HepG2 (cell line): ENCODE measurements around the gene U2AF2. TPM values are rescaled to one million over a fixed set of nuclear protein-coding genes. Genes with fewer than 3 reads are reported as not detected.
A peak's percentile ranks its signal among the peaks of the same experiment; 100 is the strongest.

Experiments
- ATF5 ChIP-seq: sonication (generic); formaldehyde crosslinking; IDR thresholded peaks from 2 replicates; pipeline ENCODE4 v1.4.0; 2020; ENCODE audit warnings: mild to moderate bottlenecking, low read depth, missing genetic modification reagents
- CBX1 ChIP-seq: IDR thresholded peaks from one replicate; pipeline ENCODE4 v1.6.1; 2016; ENCODE audit warnings: antibody characterized with exemption, low read depth
- DPF2 ChIP-seq: sonication (generic); formaldehyde crosslinking; IDR thresholded peaks from 2 replicates; pipeline ENCODE4 v1.4.0; 2020; ENCODE audit warnings: mild to moderate bottlenecking, low read depth, missing genetic modification reagents, borderline replicate concordance
- EHMT2 ChIP-seq: fragments of 200-600 bp; sonication (generic); IDR thresholded peaks from 2 replicates; pipeline ENCODE4 v1.7.0; 2017; ENCODE audit warnings: antibody characterized with exemption, low read depth, low read length, borderline replicate concordance
- HOXD1 ChIP-seq: sonication (generic); formaldehyde crosslinking; IDR thresholded peaks from 2 replicates; pipeline ENCODE4 v1.5.0; 2020; ENCODE audit warnings: missing genetic modification reagents
- IRF2 ChIP-seq: IDR thresholded peaks from 2 replicates; pipeline ENCODE4 v1.6.1; 2018; ENCODE audit warnings: missing genetic modification reagents, missing compliant biosample characterization
- MIER3 ChIP-seq: IDR thresholded peaks from 2 replicates; pipeline ENCODE4 v1.6.1; 2016; ENCODE audit warnings: missing compliant biosample characterization, borderline replicate concordance
- MNT ChIP-seq: fragments of 450-650 bp; IDR thresholded peaks from 2 replicates; pipeline ENCODE4 v1.6.1; 2016
- NFE2L2 ChIP-seq: fragments of 150-350 bp; IDR thresholded peaks from 2 replicates; pipeline ENCODE4 v1.6.1; 2014; ENCODE audit warnings: low read length
- RCOR2 ChIP-seq: IDR thresholded peaks from 2 replicates; pipeline ENCODE4 v1.6.1; 2016; ENCODE audit warnings: missing biosample characterization, missing genetic modification reagents
- TFDP2 ChIP-seq: sonication (generic); formaldehyde crosslinking; IDR thresholded peaks from 2 replicates; pipeline ENCODE4 v1.4.0; 2020; ENCODE audit warnings: missing genetic modification reagents
- TIGD3 ChIP-seq: sonication (generic); formaldehyde crosslinking; IDR thresholded peaks from 2 replicates; pipeline ENCODE4 v1.5.1; 2020; ENCODE audit warnings: mild to moderate bottlenecking, missing genetic modification reagents, borderline replicate concordance
- ZEB1 ChIP-seq: IDR thresholded peaks from 2 replicates; pipeline ENCODE4 v1.6.1; 2012; ENCODE audit warnings: mild to moderate bottlenecking, low read depth, inconsistent platforms; ENCODE audit not compliant: insufficient replicate concordance
- ZFP1 ChIP-seq: IDR thresholded peaks from 2 replicates; pipeline ENCODE4 v1.6.1; 2016
- ZNF12 ChIP-seq: sonication (generic); formaldehyde crosslinking; IDR thresholded peaks from 2 replicates; pipeline ENCODE4 v1.5.0; 2020; ENCODE audit warnings: missing genetic modification reagents
- ZNF136 ChIP-seq: sonication (generic); formaldehyde crosslinking; IDR thresholded peaks from 2 replicates; pipeline ENCODE4 v1.8.1; 2022; ENCODE audit warnings: low read depth, mild to moderate bottlenecking, moderate library complexity, missing genetic modification reagents
- ZNF276 ChIP-seq: sonication (generic); formaldehyde crosslinking; IDR thresholded peaks from 2 replicates; pipeline ENCODE4 v1.4.0; 2020; ENCODE audit warnings: mild to moderate bottlenecking, low read depth, missing genetic modification reagents
- ZNF331 ChIP-seq: sonication (generic); formaldehyde crosslinking; IDR thresholded peaks from 2 replicates; pipeline ENCODE4 v1.4.0; 2020; ENCODE audit warnings: missing genetic modification reagents
- ZNF337 ChIP-seq: sonication (generic); formaldehyde crosslinking; IDR thresholded peaks from 2 replicates; pipeline ENCODE4 v1.5.1; 2020; ENCODE audit warnings: missing genetic modification reagents, low read depth, mild to moderate bottlenecking, borderline replicate concordance
- ZNF800 ChIP-seq: sonication (generic); formaldehyde crosslinking; IDR thresholded peaks from 2 replicates; pipeline ENCODE4 v1.4.0; 2020; ENCODE audit warnings: missing genetic modification reagents
- ZSCAN22 ChIP-seq: sonication (generic); formaldehyde crosslinking; IDR thresholded peaks from 2 replicates; pipeline ENCODE4 v1.4.0; 2020; ENCODE audit warnings: mild to moderate bottlenecking, missing genetic modification reagents
- polyA plus RNA-seq, 8 experiments: library from polyadenylated mRNA; depleted of rRNA in 3 of 8; stranded (reverse) in 7 of 8; unstranded in 1 of 8; fragments of >200 nt; fragmentation: Illumina TruSeq in 4 of 8; extraction: Trizol in 4 of 8; gene quantifications; 2 replicates each; pipeline versions ENCODE4 v1.2.1 to v1.2.3, GENCODE V29; 2011 to 2016; ENCODE audit warnings: low read depth in 4 of 8, missing spikeins in 1 of 8, mixed read lengths in 1 of 8; ENCODE audit not compliant: insufficient read depth in 1 of 8
- total RNA-seq, 5 experiments: library from RNA; depleted of rRNA; stranded (reverse); fragments of >200 nt; fragmentation: Illumina TruSeq; extraction: Trizol; gene quantifications; 2 replicates each; pipeline ENCODE4 v1.2.3, GENCODE V29; 2016; ENCODE audit warnings: low read depth in 1 of 5

U2AF2 gene
- total and polyA plus RNA-seq, 2 of the 13 experiments (the other 11 are each of a cell fraction or from before 2014, with no cell fraction given) = 84.3 to 124 TPM

- TF ChIP-seq ZNF276 = no peak
- no peak for TF ChIP-seq ZNF800 (CRISPR knock-in tag)
- TF ChIP-seq ZNF136 (CRISPR knock-in tag) = no peak
- 0 out of 2 replicates have a peak, but pooled peaks have one; percentile 34 for TF ChIP-seq MIER3
- TF ChIP-seq IRF2 = no peak
- TF ChIP-seq MNT = no peak
- TF ChIP-seq TFDP2 (CRISPR knock-in tag) = no peak
- TF ChIP-seq RCOR2 = no peak
- TF ChIP-seq ZNF12 = no peak
- no peak for TF ChIP-seq DPF2 (CRISPR knock-in tag)
- no peak for TF ChIP-seq HOXD1
- no peak for TF ChIP-seq ATF5 (CRISPR knock-in tag)
- no peak for TF ChIP-seq ZNF331 (CRISPR knock-in tag)
- TF ChIP-seq ZNF337 (CRISPR knock-in tag) = no peak
- peak; percentile 55 for TF ChIP-seq ZEB1
- peak; percentile 83 for TF ChIP-seq ZSCAN22
- no peak for TF ChIP-seq ZFP1 (CRISPR knock-in tag)
- no peak for TF ChIP-seq TIGD3 (CRISPR knock-in tag)
- no peak for TF ChIP-seq NFE2L2
- no peak for TF ChIP-seq EHMT2
- TF ChIP-seq CBX1 = no peak
These were observed 6.9 kb upstream of the U2AF2 start, which contains the start of gene CCDC106 (continued) for GRCh38 chr19:55647732-55648584.
